ENCODE measurements around the gene ATP4B.

Gene ATP4B

DNA sequence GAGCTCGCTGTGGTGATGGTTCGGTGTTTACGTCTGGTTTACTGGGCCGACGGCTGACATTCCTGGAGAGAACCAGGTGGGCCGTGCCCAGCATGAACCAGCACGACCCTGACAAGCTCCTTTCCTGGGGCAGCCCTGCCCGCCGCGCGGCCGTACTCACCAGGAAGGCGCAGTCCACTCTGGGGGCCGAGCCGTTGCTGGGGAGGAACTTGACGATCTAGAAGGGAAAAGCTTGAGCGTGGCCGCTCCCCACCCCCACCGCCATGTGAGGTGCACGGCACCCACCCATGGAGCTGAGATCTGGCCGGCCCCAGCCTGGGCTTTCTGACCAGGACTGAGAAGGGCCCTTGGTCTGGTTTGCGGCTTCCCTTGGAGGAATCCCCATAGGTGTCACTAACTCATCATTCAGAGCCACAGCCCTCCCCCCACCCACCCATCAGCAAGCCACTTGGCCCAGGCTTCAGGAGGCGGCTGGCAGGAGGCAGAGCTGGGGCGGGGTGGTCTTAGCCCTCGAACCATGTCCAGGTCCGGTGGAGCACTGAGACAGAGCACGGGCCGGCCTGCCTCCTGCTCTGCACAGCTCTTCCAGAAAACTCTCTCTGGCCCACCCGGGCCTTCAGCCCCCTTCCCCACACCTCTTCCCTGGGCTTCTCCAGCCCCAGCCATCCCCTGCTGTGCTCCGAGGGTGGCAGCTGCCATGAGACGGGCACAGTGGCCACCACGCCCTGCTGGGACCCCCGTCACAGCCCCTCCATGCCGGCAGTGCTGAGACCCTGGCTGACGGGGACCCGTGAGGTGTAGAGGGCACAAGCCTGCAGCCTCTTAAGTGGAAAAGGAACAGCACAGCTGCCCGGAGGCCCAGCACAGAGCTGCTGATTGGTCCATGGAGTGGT is 6.2 kb downstream of the ATP4B start:
- no peak overlapping the region for H3K4me3 ChIP-seq (ENCODE audit: low read depth, low read length)
- TF ChIP-seq, protein P1, sequence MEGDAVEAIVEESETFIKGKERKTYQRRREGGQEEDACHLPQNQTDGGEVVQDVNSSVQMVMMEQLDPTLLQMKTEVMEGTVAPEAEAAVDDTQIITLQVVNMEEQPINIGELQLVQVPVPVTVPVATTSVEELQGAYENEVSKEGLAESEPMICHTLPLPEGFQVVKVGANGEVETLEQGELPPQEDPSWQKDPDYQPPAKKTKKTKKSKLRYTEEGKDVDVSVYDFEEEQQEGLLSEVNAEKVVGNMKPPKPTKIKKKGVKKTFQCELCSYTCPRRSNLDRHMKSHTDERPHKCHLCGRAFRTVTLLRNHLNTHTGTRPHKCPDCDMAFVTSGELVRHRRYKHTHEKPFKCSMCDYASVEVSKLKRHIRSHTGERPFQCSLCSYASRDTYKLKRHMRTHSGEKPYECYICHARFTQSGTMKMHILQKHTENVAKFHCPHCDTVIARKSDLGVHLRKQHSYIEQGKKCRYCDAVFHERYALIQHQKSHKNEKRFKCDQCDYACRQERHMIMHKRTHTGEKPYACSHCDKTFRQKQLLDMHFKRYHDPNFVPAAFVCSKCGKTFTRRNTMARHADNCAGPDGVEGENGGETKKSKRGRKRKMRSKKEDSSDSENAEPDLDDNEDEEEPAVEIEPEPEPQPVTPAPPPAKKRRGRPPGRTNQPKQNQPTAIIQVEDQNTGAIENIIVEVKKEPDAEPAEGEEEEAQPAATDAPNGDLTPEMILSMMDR (IDR thresholded peaks at IDR 0.05; ENCODE audit: insufficient read depth, low read depth, low read length, missing control alignments): no peak
- DNase-seq (ENCODE audit: low read depth): no peak

- no peak overlapping the region for H3K4me3 ChIP-seq (ENCODE audit: low read depth, low read length)
- TF ChIP-seq, protein P1 (IDR thresholded peaks at IDR 0.05; ENCODE audit: insufficient read depth, low read depth, low read length, missing control alignments): no peak
- no peak for DNase-seq (ENCODE audit: low read depth)
Measured at GRCh38 chr13:113650731-113651148, 7.3 kb downstream of the ATP4B start.

- TF ChIP-seq, protein P1 (IDR thresholded peaks at IDR 0.05; ENCODE audit: insufficient read depth, low read depth, low read length, missing control alignments): no peak
- H3K4me3 ChIP-seq (ENCODE audit: low read depth, low read length): no peak overlapping the region
- DNase-seq (ENCODE audit: low read depth): no peak
Measured at GRCh38 chr13:113650275-113650674, 7.7 kb downstream of the ATP4B start.

DNA sequence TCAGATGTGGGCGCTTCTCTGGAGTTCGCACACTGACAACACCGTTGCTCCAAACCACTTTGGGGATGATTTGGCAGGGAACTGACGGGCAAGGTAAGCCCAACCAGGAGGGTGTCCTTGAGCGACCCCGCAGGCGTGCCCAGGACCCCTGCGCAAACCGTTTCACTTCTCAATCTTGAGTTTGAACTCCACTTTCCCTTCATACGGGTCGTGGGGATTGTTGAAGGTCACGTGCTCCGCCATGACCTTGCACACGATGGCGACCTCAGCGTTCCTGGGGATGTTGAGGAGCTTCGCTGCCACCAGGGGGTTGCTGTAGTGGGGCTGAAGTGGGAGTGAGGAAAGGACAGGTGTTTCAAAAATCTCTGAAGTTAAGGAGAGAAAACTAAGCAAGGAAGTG is 8.8 kb downstream of the ATP4B start:
- H3K4me3 ChIP-seq (ENCODE audit: low read depth, low read length): no peak overlapping the region
- TF ChIP-seq, protein P1 (IDR thresholded peaks at IDR 0.05; ENCODE audit: insufficient read depth, low read depth, low read length, missing control alignments): no peak
- no peak for DNase-seq (ENCODE audit: low read depth)

- DNase-seq (ENCODE audit: low read depth): no peak
- H3K4me3 ChIP-seq (ENCODE audit: low read depth, low read length): no peak overlapping the region
- TF ChIP-seq, protein P1 (IDR thresholded peaks at IDR 0.05; ENCODE audit: insufficient read depth, low read depth, low read length, missing control alignments): no peak
Measured at GRCh38 chr13:113648216-113648610, 9.8 kb downstream of the ATP4B start.

- TF ChIP-seq, protein P1 (IDR thresholded peaks at IDR 0.05; ENCODE audit: insufficient read depth, low read depth, low read length, missing control alignments): no peak
- DNase-seq (ENCODE audit: low read depth): no peak
- H3K4me3 ChIP-seq (ENCODE audit: low read depth, low read length): no peak overlapping the region
Measured at GRCh38 chr13:113647351-113648215, 10.4 kb downstream of the ATP4B start.

Data from GM12865 (cell line).